Measurements from ENCODE around the gene NNMT.

GRCh38 chr11:114315749-114316368 lies 19.7 kb downstream of the NNMT start:
- TF ChIP-seq ZNF316 (IDR thresholded peaks at IDR 0.05), result peak; percentile 64
- no peak for TF ChIP-seq NFXL1 (CRISPR knock-in tag; IDR thresholded peaks at IDR 0.05)
- no peak for TF ChIP-seq JUNB (CRISPR knock-in tag; conservative IDR thresholded peaks at IDR 0.05)
- no peak for TF ChIP-seq SMC3 (conservative IDR thresholded peaks at IDR 0.05; ENCODE audit: insufficient read depth, low read depth, low read length)
- TF ChIP-seq KDM5B (IDR thresholded peaks at IDR 0.05; ENCODE audit: insufficient replicate concordance, low read depth, low read length), result no peak
- no peak for TF ChIP-seq POLR2AphosphoS5 (IDR thresholded peaks at IDR 0.05; ENCODE audit: control insufficient read depth, insufficient read depth, low read depth, low read length)
- no peak for TF ChIP-seq RAD21 (CRISPR knock-in tag; conservative IDR thresholded peaks at IDR 0.05 in 1 of 2, IDR thresholded peaks at IDR 0.05 in 1 of 2)
- no peak for TF ChIP-seq JUND (IDR thresholded peaks at IDR 0.05; ENCODE audit: borderline replicate concordance, low read depth, low read length)
- no peak for TF ChIP-seq JUND (tag; IDR thresholded peaks at IDR 0.05; ENCODE audit: borderline replicate concordance, low read depth, low read length)
- TF ChIP-seq PBX2 (CRISPR knock-in tag; IDR thresholded peaks at IDR 0.05; ENCODE audit: low read depth), result no peak
- no peak for TF ChIP-seq PBX2 (tag; conservative IDR thresholded peaks at IDR 0.05; ENCODE audit: low read depth)

All from K562 (cell line).